HEK293 (cell line): ENCODE data around the gene ARHGAP42.
A peak's percentile ranks its signal among the peaks of the same experiment; 100 is the strongest.

Experiments
- CTCF ChIA-PET: fragments of 350-600 bp; formaldehyde crosslinking; extraction: SDS; loops from one replicate; lab custom pipeline; 2021; ENCODE audit warnings: antibody characterized with exemption; lab: Yijun Ruan, JAX
- POLR2A ChIA-PET: fragments of 300-600 bp; formaldehyde crosslinking; extraction: SDS; loops from one replicate; lab custom pipeline; 2020; ENCODE audit warnings: antibody characterized with exemption, inconsistent platforms; lab: Yijun Ruan, JAX
- H3K27ac ChIP-seq: fragments of 200-500 bp; sonication (Bioruptor generic); 2 replicates; pipeline ENCODE4 v1.5.1; 2014; ENCODE audit warnings: low read depth, low read length, control low read depth, inconsistent platforms; ENCODE audit errors: extremely low read depth
- H3K36me3 ChIP-seq, 2 experiments: fragments of 200-500 bp in 1 of 2; sonication (Bioruptor generic) in 1 of 2; 1 replicate in 1 of 2; 2 replicates in 1 of 2; pipeline ENCODE4 v1.5.1; 2014 to 2017; ENCODE audit warnings: inconsistent platforms in 2 of 2, low read length in 2 of 2; ENCODE audit not compliant: control insufficient read depth in 2 of 2, insufficient read depth in 1 of 2
- H3K4me1 ChIP-seq: fragments of 200-500 bp; sonication (Bioruptor generic); 2 replicates; pipeline ENCODE4 v1.5.1; 2014; ENCODE audit warnings: mild to moderate bottlenecking, low read length, inconsistent platforms; ENCODE audit not compliant: control insufficient read depth, insufficient read depth
- H3K4me3 ChIP-seq: 2 replicates; pipeline ENCODE4 v1.5.1; 2011; ENCODE audit warnings: low read depth, mild to moderate bottlenecking, control low read depth, low read length, moderate library complexity
- H3K9me3 ChIP-seq: fragments of 200-500 bp; sonication (Bioruptor generic); 2 replicates; pipeline ENCODE4 v1.5.1; 2014; ENCODE audit warnings: low read depth, low read length, inconsistent platforms; ENCODE audit not compliant: control insufficient read depth, insufficient read depth
- HOXC10 ChIP-seq: sonication (generic); formaldehyde crosslinking; IDR thresholded peaks from 2 replicates; pipeline ENCODE4 v1.8.1; 2023; ENCODE audit warnings: mild to moderate bottlenecking, missing genetic modification reagents
- KLF10 ChIP-seq: fragments of 450-650 bp; IDR thresholded peaks from 2 replicates; pipeline ENCODE4 v1.5.1; 2018; ENCODE audit warnings: missing biosample characterization, mild to moderate bottlenecking, missing genetic modification characterization
- KLF17 ChIP-seq: fragments of 450-650 bp; formaldehyde crosslinking; IDR thresholded peaks from 2 replicates; pipeline ENCODE4 v1.5.1; 2016; ENCODE audit warnings: missing biosample characterization, missing genetic modification characterization
- MZF1 ChIP-seq: fragments of 450-650 bp; formaldehyde crosslinking; IDR thresholded peaks from 2 replicates; pipeline ENCODE4 v1.5.1; 2017; ENCODE audit warnings: missing biosample characterization, missing genetic modification characterization, borderline replicate concordance
- OVOL3 ChIP-seq: fragments of 450-650 bp; formaldehyde crosslinking; IDR thresholded peaks from 2 replicates; pipeline ENCODE4 v1.5.1; 2016; ENCODE audit warnings: missing biosample characterization, missing genetic modification characterization
- YY2 ChIP-seq: fragments of 450-650 bp; formaldehyde crosslinking; IDR thresholded peaks from 2 replicates; pipeline ENCODE4 v1.5.1; 2016; ENCODE audit warnings: missing biosample characterization, missing genetic modification characterization
- ZBTB20 ChIP-seq: fragments of 450-650 bp; formaldehyde crosslinking; IDR thresholded peaks from 2 replicates; pipeline ENCODE4 v1.5.1; 2016; ENCODE audit warnings: missing biosample characterization, missing genetic modification characterization
- ZBTB44 ChIP-seq: fragments of 450-650 bp; IDR thresholded peaks from 2 replicates; pipeline ENCODE4 v1.5.1; 2018; ENCODE audit warnings: missing biosample characterization, mild to moderate bottlenecking, missing genetic modification characterization
- ZNF133 ChIP-seq: fragments of 450-650 bp; formaldehyde crosslinking; IDR thresholded peaks from 2 replicates; pipeline ENCODE4 v1.5.1; 2016; ENCODE audit warnings: missing biosample characterization, missing genetic modification characterization
- ZNF214 ChIP-seq: fragments of 450-650 bp; formaldehyde crosslinking; IDR thresholded peaks from 2 replicates; pipeline ENCODE4 v1.5.1; 2017; ENCODE audit warnings: missing biosample characterization, mild to moderate bottlenecking, missing genetic modification characterization, borderline replicate concordance
- ZNF26 ChIP-seq: fragments of 450-650 bp; formaldehyde crosslinking; IDR thresholded peaks from 2 replicates; pipeline ENCODE4 v1.5.1; 2016; ENCODE audit warnings: missing biosample characterization, missing genetic modification characterization
- ZNF266 ChIP-seq: fragments of 450-650 bp; formaldehyde crosslinking; IDR thresholded peaks from 2 replicates; pipeline ENCODE4 v1.5.1; 2016; ENCODE audit warnings: missing biosample characterization, missing genetic modification characterization, low read depth
- ZNF521 ChIP-seq: fragments of 450-650 bp; formaldehyde crosslinking; IDR thresholded peaks from 2 replicates; pipeline ENCODE4 v1.5.1; 2017; ENCODE audit warnings: missing biosample characterization, mild to moderate bottlenecking, missing genetic modification characterization
- ZNF548 ChIP-seq: fragments of 450-650 bp; formaldehyde crosslinking; IDR thresholded peaks from 2 replicates; pipeline ENCODE4 v1.5.1; 2016; ENCODE audit warnings: missing biosample characterization, missing genetic modification characterization
- ZNF571 ChIP-seq: fragments of 450-650 bp; formaldehyde crosslinking; IDR thresholded peaks from 2 replicates; pipeline ENCODE4 v1.5.0; 2017; ENCODE audit warnings: missing biosample characterization, missing genetic modification characterization
- ZNF600 ChIP-seq: fragments of 450-650 bp; formaldehyde crosslinking; IDR thresholded peaks from 2 replicates; pipeline ENCODE4 v1.5.1; 2016; ENCODE audit warnings: missing biosample characterization, missing genetic modification characterization
- ZNF621 ChIP-seq: fragments of 450-650 bp; formaldehyde crosslinking; IDR thresholded peaks from 2 replicates; pipeline ENCODE4 v1.5.1; 2017; ENCODE audit warnings: missing biosample characterization, missing genetic modification characterization
- ZNF624 ChIP-seq: fragments of 450-650 bp; formaldehyde crosslinking; IDR thresholded peaks from 2 replicates; pipeline ENCODE4 v1.5.1; 2017; ENCODE audit warnings: missing biosample characterization, missing genetic modification characterization
- ZNF660 ChIP-seq: fragments of 450-650 bp; IDR thresholded peaks from 2 replicates; pipeline ENCODE4 v1.5.1; 2018; ENCODE audit warnings: missing biosample characterization, mild to moderate bottlenecking, missing genetic modification characterization
- ZNF777 ChIP-seq: fragments of 450-650 bp; formaldehyde crosslinking; IDR thresholded peaks from 2 replicates; pipeline ENCODE4 v1.5.1; 2017; ENCODE audit warnings: missing biosample characterization, missing genetic modification characterization, borderline replicate concordance
- TF ChIP-seq, protein P1 (sequence below): fragments of 450-650 bp; formaldehyde crosslinking; IDR thresholded peaks from 2 replicates; pipeline ENCODE4 v1.5.1; 2016; ENCODE audit warnings: missing biosample characterization, missing genetic modification characterization
- TF ChIP-seq, protein P2 (sequence below): fragments of 450-650 bp; formaldehyde crosslinking; optimal IDR thresholded peaks from 2 replicates; pipeline ENCODE3; 2016; ENCODE audit warnings: missing biosample characterization, mild to moderate bottlenecking, missing genetic modification characterization
- TF ChIP-seq, protein P3 (sequence below): sonication (generic); formaldehyde crosslinking; IDR thresholded peaks from 2 replicates; pipeline ENCODE4 v1.8.1; 2022; ENCODE audit warnings: mild to moderate bottlenecking, moderate library complexity, missing genetic modification reagents

The ARHGAP42 gene

GRCh38 chr11:100687054-100687629, at the start of gene ARHGAP42 (continued):
- peak; percentile 43 for TF ChIP-seq ZBTB20 (tag by site-specific recombination)
- TF ChIP-seq, protein P1, sequence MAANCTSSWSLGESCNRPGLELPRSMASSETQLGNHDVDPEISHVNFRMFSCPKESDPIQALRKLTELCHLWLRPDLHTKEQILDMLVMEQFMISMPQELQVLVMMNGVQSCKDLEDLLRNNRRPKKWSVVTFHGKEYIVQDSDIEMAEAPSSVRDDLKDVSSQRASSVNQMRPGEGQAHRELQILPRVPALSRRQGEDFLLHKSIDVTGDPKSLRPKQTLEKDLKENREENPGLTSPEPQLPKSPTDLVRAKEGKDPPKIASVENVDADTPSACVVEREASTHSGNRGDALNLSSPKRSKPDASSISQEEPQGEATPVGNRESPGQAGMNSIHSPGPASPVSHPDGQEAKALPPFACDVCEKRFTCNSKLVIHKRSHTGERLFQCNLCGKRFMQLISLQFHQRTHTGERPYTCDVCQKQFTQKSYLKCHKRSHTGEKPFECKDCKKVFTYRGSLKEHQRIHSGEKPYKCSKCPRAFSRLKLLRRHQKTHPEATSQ: no peak
- no peak for TF ChIP-seq ZNF266 (tag by site-specific recombination)
- TF ChIP-seq ZBTB44 (tag by site-specific recombination): no peak
- TF ChIP-seq ZNF600 (tag by site-specific recombination): peak; percentile 63
- TF ChIP-seq ZNF133 (tag by site-specific recombination): no peak
- TF ChIP-seq HOXC10: no peak
- 0 out of 2 replicates have a peak, but pooled peaks have one; percentile 31 for TF ChIP-seq KLF17 (tag by site-specific recombination)
- no peak for TF ChIP-seq YY2
- TF ChIP-seq, protein P2, sequence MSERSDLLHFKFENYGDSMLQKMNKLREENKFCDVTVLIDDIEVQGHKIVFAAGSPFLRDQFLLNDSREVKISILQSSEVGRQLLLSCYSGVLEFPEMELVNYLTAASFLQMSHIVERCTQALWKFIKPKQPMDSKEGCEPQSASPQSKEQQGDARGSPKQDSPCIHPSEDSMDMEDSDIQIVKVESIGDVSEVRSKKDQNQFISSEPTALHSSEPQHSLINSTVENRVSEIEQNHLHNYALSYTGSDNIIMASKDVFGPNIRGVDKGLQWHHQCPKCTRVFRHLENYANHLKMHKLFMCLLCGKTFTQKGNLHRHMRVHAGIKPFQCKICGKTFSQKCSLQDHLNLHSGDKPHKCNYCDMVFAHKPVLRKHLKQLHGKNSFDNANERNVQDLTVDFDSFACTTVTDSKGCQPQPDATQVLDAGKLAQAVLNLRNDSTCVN (tag by site-specific recombination): peak; percentile 81
- TF ChIP-seq, protein P3, sequence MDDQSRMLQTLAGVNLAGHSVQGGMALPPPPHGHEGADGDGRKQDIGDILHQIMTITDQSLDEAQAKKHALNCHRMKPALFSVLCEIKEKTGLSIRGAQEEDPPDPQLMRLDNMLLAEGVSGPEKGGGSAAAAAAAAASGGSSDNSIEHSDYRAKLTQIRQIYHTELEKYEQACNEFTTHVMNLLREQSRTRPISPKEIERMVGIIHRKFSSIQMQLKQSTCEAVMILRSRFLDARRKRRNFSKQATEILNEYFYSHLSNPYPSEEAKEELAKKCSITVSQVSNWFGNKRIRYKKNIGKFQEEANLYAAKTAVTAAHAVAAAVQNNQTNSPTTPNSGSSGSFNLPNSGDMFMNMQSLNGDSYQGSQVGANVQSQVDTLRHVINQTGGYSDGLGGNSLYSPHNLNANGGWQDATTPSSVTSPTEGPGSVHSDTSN (CRISPR knock-in tag): no peak

DNA sequence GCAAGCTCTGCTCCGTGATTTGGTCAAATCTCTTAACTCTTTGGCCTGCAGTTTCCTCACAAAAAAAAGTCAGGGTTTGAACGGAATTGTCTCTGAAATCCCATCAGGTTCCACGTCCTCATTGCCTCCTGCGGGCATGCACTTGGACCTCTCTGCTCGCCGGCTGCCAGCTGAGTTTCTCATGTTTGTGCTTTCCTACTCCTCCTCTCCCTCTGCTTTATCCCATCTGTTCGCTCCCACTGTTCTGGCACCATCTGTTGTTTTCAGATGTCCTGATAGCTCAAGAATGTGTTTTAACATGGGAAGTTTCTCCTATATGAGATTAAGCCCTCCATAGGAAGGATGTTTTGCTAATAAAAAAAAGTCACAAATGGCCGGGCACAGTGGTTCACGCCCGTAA, 49.4 kb upstream of the ARHGAP42 start:
- no peak overlapping the region for H3K4me3 ChIP-seq
- H3K4me1 ChIP-seq: no peaks in the 10 kb centered on the region
- ChIA-PET CTCF (interaction anchor here (1.6 kb wide), 1 partner anchor 44 kb away, joined by 4 read pairs; no protein-coding TSS in a partner anchor), POLR2A (no interaction called here)
- no peaks in the 10 kb centered on the region for H3K9me3 ChIP-seq
- H3K36me3 ChIP-seq: no peaks in the 10 kb centered on the region
- TF ChIP-seq ZNF571 (tag by site-specific recombination): no peak
- no peak for TF ChIP-seq ZNF624 (tag by site-specific recombination)
- no peak for TF ChIP-seq ZNF777
- TF ChIP-seq OVOL3 (tag by site-specific recombination): no peak
- no peak overlapping the region for H3K27ac ChIP-seq

DNA sequence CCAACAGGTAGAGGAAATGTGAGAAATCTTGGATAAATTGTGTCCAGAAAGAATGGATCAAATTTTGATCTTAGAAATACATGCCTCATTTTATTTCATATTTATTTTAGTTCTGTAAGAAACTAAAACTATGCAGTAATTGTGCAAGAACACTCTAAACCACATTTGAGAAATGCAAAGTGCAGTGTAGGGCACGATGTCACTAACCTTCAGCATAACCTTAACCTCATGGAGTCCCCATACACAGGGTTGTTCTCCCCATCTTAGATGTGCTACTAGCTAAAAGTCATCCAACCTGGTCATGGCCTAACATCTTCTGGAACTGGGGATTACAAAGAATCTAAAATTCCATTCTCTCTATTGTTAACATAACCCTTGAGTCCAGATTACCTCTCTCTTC, 48.4 kb upstream of the ARHGAP42 start:
- CTCF ChIA-PET: no interaction called here
- TF ChIP-seq, protein P2 (tag by site-specific recombination): no peak
- TF ChIP-seq ZNF548 (tag by site-specific recombination): no peak
- TF ChIP-seq ZNF26 (tag by site-specific recombination): no peak
- TF ChIP-seq ZNF660 (tag by site-specific recombination): no peak
- TF ChIP-seq ZNF621 (tag by site-specific recombination): no peak
- TF ChIP-seq MZF1: no peak
- no peak for TF ChIP-seq KLF10 (tag by site-specific recombination)
- no peak for TF ChIP-seq ZBTB44 (tag by site-specific recombination)
- no peak for TF ChIP-seq ZNF214 (tag by site-specific recombination)
- no peak for TF ChIP-seq ZNF521 (tag by site-specific recombination)
- TF ChIP-seq, all 188 proteins: peak for 0
- Histone ChIP-seq H3K4me3 (no peak overlapping the region), H3K27ac (no peak overlapping the region), H3K9me3 (no peaks in the 10 kb centered on the region), H3K36me3 (no peaks in the 10 kb centered on the region), H3K4me1 (no peaks in the 10 kb centered on the region)
- POLR2A ChIA-PET: no interaction called here
